ENCODE measurements around the gene DOCK2. TPM values are rescaled to one million over a fixed set of nuclear protein-coding genes. Genes with fewer than 3 reads are reported as not detected.

The DOCK2 gene
- total and polyA plus RNA-seq, 9 of the 15 experiments (the other 6 are each of a cell fraction or from before 2014, with no cell fraction given), result 4.5 to 42.6 (median 20.5) TPM

DNA sequence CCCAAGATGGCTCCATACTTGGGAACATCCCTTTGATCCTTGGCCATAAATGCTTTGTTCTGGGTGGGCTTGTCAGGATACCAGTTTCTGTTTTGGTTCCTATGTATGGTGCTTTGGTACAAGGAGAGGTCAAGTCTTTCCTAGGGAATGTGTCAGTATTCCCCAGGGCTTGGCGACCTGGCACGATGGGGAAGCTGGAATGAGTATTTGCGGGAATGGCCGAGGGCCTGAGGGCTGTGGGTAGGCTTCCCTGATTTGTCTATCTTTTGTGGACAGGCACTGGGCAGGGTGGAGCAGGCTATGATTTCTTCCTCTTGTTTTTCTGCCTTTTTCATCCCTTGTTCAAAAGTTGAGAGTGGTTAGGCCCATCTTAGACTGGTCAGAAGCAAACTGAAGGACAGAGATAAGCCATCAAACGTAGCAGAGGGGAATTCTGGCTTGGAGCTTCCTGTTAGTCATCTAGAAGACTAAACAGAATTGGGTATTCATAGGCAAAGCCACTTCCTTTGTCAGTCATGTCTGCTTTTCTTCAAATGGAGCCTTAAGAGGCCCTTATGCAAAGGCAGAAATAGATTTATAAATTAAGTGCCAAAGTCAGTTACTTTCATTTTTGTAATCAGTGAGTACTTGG, 13.7 kb downstream of the DOCK2 start (continued):
- TF ChIP-seq, protein P1, sequence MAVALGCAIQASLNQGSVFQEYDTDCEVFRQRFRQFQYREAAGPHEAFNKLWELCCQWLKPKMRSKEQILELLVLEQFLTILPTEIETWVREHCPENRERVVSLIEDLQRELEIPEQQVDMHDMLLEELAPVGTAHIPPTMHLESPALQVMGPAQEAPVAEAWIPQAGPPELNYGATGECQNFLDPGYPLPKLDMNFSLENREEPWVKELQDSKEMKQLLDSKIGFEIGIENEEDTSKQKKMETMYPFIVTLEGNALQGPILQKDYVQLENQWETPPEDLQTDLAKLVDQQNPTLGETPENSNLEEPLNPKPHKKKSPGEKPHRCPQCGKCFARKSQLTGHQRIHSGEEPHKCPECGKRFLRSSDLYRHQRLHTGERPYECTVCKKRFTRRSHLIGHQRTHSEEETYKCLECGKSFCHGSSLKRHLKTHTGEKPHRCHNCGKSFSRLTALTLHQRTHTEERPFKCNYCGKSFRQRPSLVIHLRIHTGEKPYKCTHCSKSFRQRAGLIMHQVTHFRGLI (CRISPR knock-in tag; IDR thresholded peaks at IDR 0.05), result no peak
- TF ChIP-seq HINFP (tag; conservative IDR thresholded peaks at IDR 0.05; ENCODE audit: low read depth), result no peak
- TF ChIP-seq ZNF134 (CRISPR knock-in tag; conservative IDR thresholded peaks at IDR 0.05), result 0 out of 2 replicates have a peak, but pooled peaks have one; percentile 8
- peak; percentile 62 for TF ChIP-seq HDAC3 (IDR thresholded peaks at IDR 0.05; ENCODE audit: borderline replicate concordance, partially characterized antibody)

GRCh38 chr5:169651526-169651925, 14.5 kb downstream of the DOCK2 start:
- BruUV-seq (replicated peaks), result no TSS peak
- Histone ChIP-seq H3K9me1 (ENCODE audit: control insufficient read depth, insufficient read depth, low read length) (no peaks in the 10 kb centered on the region), H3K27ac (ENCODE audit: extremely low read depth, low read depth, low read length) (peak overlapping the region; percentile 54; the same call in 2 of the 3 replicates), H3K9me3 (replicated peaks; ENCODE audit: control insufficient read depth, insufficient read depth, low read depth, low read length) (no peaks in the 10 kb centered on the region), H3K9ac (ENCODE audit: insufficient read depth in 1 of 2, low read depth in 2 of 2, low read length in 2 of 2) (peak overlapping the region in 1 of 2 experiments; percentile 59; a peak in 1 of 4 replicates), H3K4me1 (replicated peaks in 1 of 2; ENCODE audit: control insufficient read depth in 2 of 2, insufficient read depth in 2 of 2, low read length in 2 of 2) (peaks cover 11 to 44% of the 10 kb centered on the region in 2 experiments), H3K79me2 (ENCODE audit: control insufficient read depth, insufficient read depth, low read length) (no peaks in the 10 kb centered on the region; the same call in 1 of the 3 replicates), H4K20me1 (replicated peaks; ENCODE audit: control insufficient read depth, insufficient read depth, low read length) (peaks cover 7% of the 10 kb centered on the region; the same call in 1 of the 2 replicates), H3K36me3 (ENCODE audit: control insufficient read depth, insufficient read depth, low read length) (no peaks in the 10 kb centered on the region), H3K27me3 (ENCODE audit: control insufficient read depth in 2 of 2, insufficient read depth in 2 of 2, low read length in 2 of 2) (no peaks in the 10 kb centered on the region), H3K4me2 (ENCODE audit: insufficient read depth, low read length) (peak overlapping the region; percentile 51), H2AFZ (ENCODE audit: low read depth, low read length) (peak overlapping the region; percentile 24; the same call in 1 of the 2 replicates), H3K4me3 (no peak overlapping the region)
- FAIRE-seq (no peak), ATAC-seq (no peak), DNase-seq (ENCODE audit: extremely low read depth in 1 of 4, low spot score in 3 of 4) (no peak)
- in situ Hi-C loops (cut with MboI), result no loop called here
- WGBS (ENCODE audit: insufficient coverage, low coverage, missing lambda C conversion rate), result 34% methylated on average over 4 of the region's 5 CpGs
- intact Hi-C loops (cut with micrococcal nuclease), result no loop called here
- ChIA-PET CTCF (ENCODE audit: low intra/inter-chr PET ratio) (no interaction called here), POLR2A (interaction anchor here (1.0 kb wide), 1 partner anchor 8 kb away, joined by 3 read pairs; no protein-coding TSS in a partner anchor)
- TF ChIP-seq HDAC2 (IDR thresholded peaks at IDR 0.05) (no peak), FOXP1 (CRISPR knock-in tag; IDR thresholded peaks at IDR 0.05) (no peak), CTBP1 (IDR thresholded peaks at IDR 0.05; ENCODE audit: borderline replicate concordance) (no peak), DDX20 (tag; IDR thresholded peaks at IDR 0.05; ENCODE audit: low read depth) (no peak), TEAD4 (IDR thresholded peaks at IDR 0.05; ENCODE audit: low read length) (no peak), TEAD4 (CRISPR knock-in tag; IDR thresholded peaks at IDR 0.05; ENCODE audit: borderline replicate concordance) (no peak), RBM22 (IDR thresholded peaks at IDR 0.05; ENCODE audit: low read depth, low read length, poor library complexity, severe bottlenecking) (no peak), ARNT (IDR thresholded peaks at IDR 0.05) (no peak), GTF2F1 (IDR thresholded peaks at IDR 0.05; ENCODE audit: low read depth, low read length) (no peak)

All from K562 (cell line).